DOHH2 (cell line): ENCODE results near the gene ZFPM1.

Experiments
- H3F3A ChIP-seq: fragments of 200-600 bp; sonication (generic), shearing (Covaris generic); 2 replicates; pipeline ENCODE4 v1.6.0; 2016; ENCODE audit warnings: antibody characterized with exemption, mild to moderate bottlenecking; ENCODE audit not compliant: control insufficient read depth, insufficient read depth
- H3K27ac ChIP-seq: fragments of 200-600 bp; sonication (generic); 2 replicates; pipeline ENCODE4 v1.5.1; 2014; ENCODE audit warnings: low read depth, mild to moderate bottlenecking, low read length, moderate library complexity
- H3K27me3 ChIP-seq: fragments of 200-600 bp; sonication (generic); 2 replicates; pipeline ENCODE4 v1.6.1; 2014; ENCODE audit warnings: mild to moderate bottlenecking, low read length, mixed read lengths; ENCODE audit not compliant: control insufficient read depth
- H3K36me3 ChIP-seq: fragments of 200-600 bp; sonication (generic); 2 replicates; pipeline ENCODE4 v1.6.1; 2014; ENCODE audit warnings: mild to moderate bottlenecking, low read length, moderate library complexity, mixed read lengths; ENCODE audit not compliant: control insufficient read depth
- H3K4me1 ChIP-seq: fragments of 200-600 bp; sonication (generic); 2 replicates; pipeline ENCODE4 v1.6.1; 2014; ENCODE audit warnings: mild to moderate bottlenecking, low read length, mixed read lengths; ENCODE audit not compliant: control insufficient read depth
- H3K4me2 ChIP-seq: fragments of 200-600 bp; sonication (generic); 2 replicates; pipeline ENCODE4 v1.6.0; 2014; ENCODE audit warnings: mild to moderate bottlenecking, low read length, moderate library complexity
- H3K4me3 ChIP-seq: fragments of 200-600 bp; sonication (generic); 2 replicates; pipeline ENCODE4 v1.5.1; 2014; ENCODE audit warnings: mild to moderate bottlenecking, low read length, mixed read lengths
- H3K79me2 ChIP-seq: fragments of 200-600 bp; sonication (generic); 2 replicates; pipeline ENCODE4 v1.6.1; 2014; ENCODE audit warnings: mild to moderate bottlenecking, low read length, mixed read lengths; ENCODE audit not compliant: control insufficient read depth
- H3K9me2 ChIP-seq: fragments of 200-600 bp; sonication (generic); replicated peaks from 2 replicates; pipeline ENCODE4 v1.6.1; 2014; ENCODE audit warnings: mild to moderate bottlenecking, low read length, mixed read lengths; ENCODE audit not compliant: control insufficient read depth
- H3K9me3 ChIP-seq: fragments of 200-600 bp; sonication (generic); 2 replicates; pipeline ENCODE4 v1.6.1; 2014; ENCODE audit warnings: antibody characterized with exemption, low read length, mixed read lengths; ENCODE audit not compliant: control insufficient read depth, insufficient read depth
- H4K20me1 ChIP-seq: fragments of 200-600 bp; sonication (generic); 2 replicates; pipeline ENCODE4 v1.6.0; 2014; ENCODE audit warnings: low read depth, mild to moderate bottlenecking, antibody characterized with exemption, low read length, moderate library complexity; ENCODE audit not compliant: control insufficient read depth, insufficient read depth
- EZH2phosphoT487 ChIP-seq: fragments of 200-600 bp; sonication (generic); IDR thresholded peaks from 2 replicates; pipeline ENCODE4 v1.6.1; 2017; ENCODE audit warnings: borderline replicate concordance, mild to moderate bottlenecking, antibody characterized with exemption, low read length, moderate library complexity, mixed read lengths
- TF ChIP-seq, protein P1 (sequence below): fragments of 200-600 bp; sonication (generic); IDR thresholded peaks from one replicate; pipeline ENCODE4 v1.5.1; 2014; ENCODE audit warnings: antibody characterized with exemption, mild to moderate bottlenecking, low read depth, low read length; ENCODE audit not compliant: poor library complexity, severe bottlenecking

ZFPM1 gene

DNA sequence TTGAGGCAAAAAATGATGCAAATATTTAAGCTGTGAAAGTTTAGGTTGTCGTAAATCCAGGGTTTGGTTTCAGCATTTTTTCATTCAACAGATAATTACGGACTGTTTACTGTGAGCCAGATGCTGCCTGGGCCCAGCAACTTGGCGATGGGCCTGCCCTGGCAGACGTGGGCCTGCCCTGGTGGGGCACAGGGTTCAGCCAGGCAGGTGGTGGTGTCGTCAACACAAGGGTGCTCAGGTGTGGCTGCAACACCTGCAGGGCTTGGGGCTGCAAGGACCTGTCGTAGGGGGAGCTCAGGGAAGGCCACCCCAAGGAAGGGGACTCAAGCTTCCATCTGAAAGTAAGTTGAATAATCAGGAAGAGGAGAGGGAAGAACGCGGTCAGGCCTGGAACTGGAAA, 132.2 kb downstream of the ZFPM1 start:
- H3K27me3 ChIP-seq, result no peaks in the 10 kb centered on the region
- H4K20me1 ChIP-seq, result peaks cover 3% of the 10 kb centered on the region; the same call in 1 of the 2 replicates
- H3F3A ChIP-seq, result no peaks in the 10 kb centered on the region
- H3K4me3 ChIP-seq, result no peak overlapping the region
- H3K79me2 ChIP-seq, result peaks cover 83% of the 10 kb centered on the region
- TF ChIP-seq, protein P1, sequence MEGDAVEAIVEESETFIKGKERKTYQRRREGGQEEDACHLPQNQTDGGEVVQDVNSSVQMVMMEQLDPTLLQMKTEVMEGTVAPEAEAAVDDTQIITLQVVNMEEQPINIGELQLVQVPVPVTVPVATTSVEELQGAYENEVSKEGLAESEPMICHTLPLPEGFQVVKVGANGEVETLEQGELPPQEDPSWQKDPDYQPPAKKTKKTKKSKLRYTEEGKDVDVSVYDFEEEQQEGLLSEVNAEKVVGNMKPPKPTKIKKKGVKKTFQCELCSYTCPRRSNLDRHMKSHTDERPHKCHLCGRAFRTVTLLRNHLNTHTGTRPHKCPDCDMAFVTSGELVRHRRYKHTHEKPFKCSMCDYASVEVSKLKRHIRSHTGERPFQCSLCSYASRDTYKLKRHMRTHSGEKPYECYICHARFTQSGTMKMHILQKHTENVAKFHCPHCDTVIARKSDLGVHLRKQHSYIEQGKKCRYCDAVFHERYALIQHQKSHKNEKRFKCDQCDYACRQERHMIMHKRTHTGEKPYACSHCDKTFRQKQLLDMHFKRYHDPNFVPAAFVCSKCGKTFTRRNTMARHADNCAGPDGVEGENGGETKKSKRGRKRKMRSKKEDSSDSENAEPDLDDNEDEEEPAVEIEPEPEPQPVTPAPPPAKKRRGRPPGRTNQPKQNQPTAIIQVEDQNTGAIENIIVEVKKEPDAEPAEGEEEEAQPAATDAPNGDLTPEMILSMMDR, result no peak
- no peak for TF ChIP-seq EZH2phosphoT487
- no peak overlapping the region for H3K27ac ChIP-seq
- H3K4me2 ChIP-seq, result no peak overlapping the region
- no peaks in the 10 kb centered on the region for H3K4me1 ChIP-seq
- H3K36me3 ChIP-seq, result peaks cover 91% of the 10 kb centered on the region
- H3K9me2 ChIP-seq, result no peaks in the 10 kb centered on the region
- no peaks in the 10 kb centered on the region for H3K9me3 ChIP-seq

DNA sequence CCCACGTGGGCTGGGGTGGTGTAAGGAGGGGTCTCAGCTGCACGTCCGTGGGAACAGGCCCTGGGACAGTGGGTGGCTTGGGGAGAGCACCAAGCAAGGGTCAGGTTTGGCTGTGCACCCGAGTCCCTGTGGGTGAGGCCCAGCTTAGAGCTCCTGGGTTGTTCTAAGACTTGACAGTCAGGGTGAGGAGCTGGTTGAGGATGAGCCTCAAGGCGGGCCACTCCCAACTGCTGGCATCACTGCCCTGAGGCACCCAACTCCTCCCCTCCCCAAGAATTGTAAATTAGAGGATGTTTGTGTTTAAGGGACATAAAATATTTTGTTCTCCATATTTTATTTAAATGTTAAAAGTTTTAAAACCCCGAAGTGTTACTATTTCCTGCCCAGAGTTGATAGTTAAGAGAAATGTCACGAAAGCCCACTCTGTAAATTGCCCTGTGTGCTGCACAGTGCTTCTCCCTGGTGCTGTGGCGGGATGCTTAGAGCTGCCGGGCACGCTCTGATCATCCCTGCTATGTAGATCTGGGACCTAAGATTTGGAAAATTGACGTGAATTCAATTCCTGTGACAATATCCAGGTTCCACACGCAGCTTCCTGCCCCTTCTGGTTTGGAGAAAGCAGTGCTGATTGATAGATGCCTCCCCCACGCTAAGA, 133.0 kb downstream of the ZFPM1 start:
- Histone ChIP-seq H3K9me3 (no peaks in the 10 kb centered on the region), H3K36me3 (peaks cover 87% of the 10 kb centered on the region), H3K4me1 (no peaks in the 10 kb centered on the region), H3K27ac (no peak overlapping the region), H3K4me2 (no peak overlapping the region), H4K20me1 (peaks cover 3% of the 10 kb centered on the region; the same call in 1 of the 2 replicates), H3K79me2 (peaks cover 76% of the 10 kb centered on the region), H3K4me3 (no peak overlapping the region), H3K9me2 (no peaks in the 10 kb centered on the region), H3F3A (no peaks in the 10 kb centered on the region), H3K27me3 (no peaks in the 10 kb centered on the region)
- TF ChIP-seq, protein P1, result no peak
- no peak for TF ChIP-seq EZH2phosphoT487
